Measurements from ENCODE around the gene TBK1.
A peak's percentile ranks its signal among the peaks of the same experiment; 100 is the strongest.

The TBK1 gene

DNA sequence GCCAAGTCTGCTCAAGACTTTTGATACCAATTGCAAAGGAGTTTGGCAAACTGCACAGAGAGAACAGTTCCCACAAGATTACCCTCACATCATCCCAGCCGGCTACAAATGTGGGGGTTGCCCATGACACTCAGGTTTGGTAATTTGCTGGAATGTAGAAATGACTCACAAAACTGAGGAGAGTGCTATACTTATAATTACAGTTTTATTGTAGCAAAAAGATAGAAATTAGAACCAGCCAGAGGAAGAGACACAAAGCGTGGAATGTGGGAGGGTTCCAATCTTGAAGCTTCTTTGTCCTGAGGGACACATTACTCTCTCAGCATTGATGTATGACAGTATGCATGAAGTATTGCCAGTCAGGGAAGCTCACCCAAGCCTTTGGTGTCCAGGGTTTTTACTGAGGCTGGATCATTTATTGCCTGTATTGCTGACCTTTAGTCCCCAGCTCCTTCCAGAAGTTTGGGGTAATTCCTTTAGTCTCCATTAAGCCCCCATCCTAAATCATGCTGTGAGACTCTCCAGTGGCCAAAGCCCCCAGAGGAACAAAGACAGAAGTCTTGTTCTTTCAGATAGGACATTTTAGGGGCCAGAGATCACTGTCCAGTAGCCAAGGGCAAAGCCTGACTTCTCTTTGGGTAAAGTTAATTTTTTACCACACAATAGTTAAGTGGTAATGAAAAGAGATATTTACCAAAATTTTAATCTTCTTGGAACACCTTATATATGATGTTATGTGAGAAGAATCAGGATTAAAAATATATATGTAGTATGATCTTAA lies 9.9 kb downstream of the TBK1 start:
- no peaks in the 10 kb centered on the region for H3K9me3 Mint-ChIP-seq
- H3K4me3 Mint-ChIP-seq = no peak overlapping the region
- H3K27me3 Mint-ChIP-seq = no peaks in the 10 kb centered on the region
- peaks cover 48% of the 10 kb centered on the region for H3K36me3 Mint-ChIP-seq
- no peak for DNase-seq
- CTCF ChIA-PET = no interaction called here
- no peak overlapping the region for H3K27ac Mint-ChIP-seq
- peaks cover 27% of the 10 kb centered on the region for H3K4me1 Mint-ChIP-seq

GRCh38 chr12:64466178-64466577 lies 14.3 kb downstream of the TBK1 start:
- Mint-ChIP-seq H3K4me1 (no peaks in the 10 kb centered on the region), H3K27ac (no peak overlapping the region), H3K4me3 (no peak overlapping the region), H3K36me3 (peaks cover 47% of the 10 kb centered on the region), H3K27me3 (no peaks in the 10 kb centered on the region), H3K9me3 (no peaks in the 10 kb centered on the region)
- DNase-seq = no peak
- CTCF ChIA-PET = no interaction called here

DNA sequence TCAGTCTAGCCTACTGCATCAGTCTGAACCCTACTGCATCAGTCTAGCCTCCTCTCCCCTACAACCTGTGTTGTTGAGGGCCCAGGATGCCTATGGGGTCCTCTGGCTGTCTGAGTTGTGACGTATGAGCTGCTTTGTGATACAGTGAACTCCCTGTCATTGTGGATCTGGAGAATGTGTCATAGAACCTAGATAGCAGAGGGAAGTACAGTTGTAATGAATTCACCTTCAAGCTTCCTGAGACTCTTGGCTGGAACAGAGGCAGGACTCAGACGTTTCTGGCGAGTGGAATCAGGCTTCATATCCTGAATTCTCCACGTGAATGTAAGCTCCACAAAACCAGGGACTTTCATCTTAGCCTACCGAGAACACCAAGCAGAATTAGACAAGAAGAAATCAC lies 17.0 kb downstream of the TBK1 start:
- H3K27ac Mint-ChIP-seq = no peak overlapping the region
- peaks cover 57% of the 10 kb centered on the region for H3K36me3 Mint-ChIP-seq
- H3K27me3 Mint-ChIP-seq = no peaks in the 10 kb centered on the region
- CTCF ChIA-PET = interaction anchor here (0.8 to 1.0 kb wide), 2 partner anchors 13 to 49 kb away, joined by 3 read pairs; no protein-coding TSS in a partner anchor
- H3K4me1 Mint-ChIP-seq = no peaks in the 10 kb centered on the region
- no peak for DNase-seq
- H3K9me3 Mint-ChIP-seq = no peaks in the 10 kb centered on the region
- H3K4me3 Mint-ChIP-seq = no peak overlapping the region

DNA sequence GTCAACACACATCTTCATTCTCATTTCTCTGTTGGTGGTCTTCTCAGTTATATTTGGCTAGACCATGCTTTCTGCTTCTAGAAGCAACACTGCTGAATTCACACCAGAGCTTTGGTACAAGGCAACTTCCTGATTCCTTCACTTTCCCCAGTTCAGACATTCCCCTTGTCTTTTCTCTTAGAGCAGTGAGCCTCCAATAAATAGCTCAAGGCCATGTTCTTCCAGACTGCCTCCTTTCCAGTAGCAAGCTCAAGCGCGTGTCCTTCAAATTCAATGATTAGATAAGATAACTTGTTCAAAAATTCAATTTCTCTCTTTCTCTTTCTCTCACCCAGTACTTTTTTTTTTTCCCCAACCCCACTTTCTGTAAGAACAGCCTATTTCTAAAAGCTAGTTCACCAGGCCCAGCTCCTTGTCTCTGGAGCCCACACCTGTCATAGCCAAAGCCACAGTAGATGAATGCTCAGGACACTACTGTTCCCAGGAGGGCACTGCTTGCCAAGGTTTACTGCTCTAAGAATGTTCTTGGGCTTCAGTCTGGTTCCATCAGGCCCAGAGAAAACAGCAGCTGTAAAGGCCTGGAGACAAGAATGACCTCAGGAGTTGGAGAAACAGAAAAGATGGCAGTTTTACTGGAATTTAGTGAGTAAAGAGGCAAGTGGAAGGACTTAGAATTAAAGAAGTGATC lies 17.7 kb downstream of the TBK1 start:
- Mint-ChIP-seq H3K9me3 (no peaks in the 10 kb centered on the region), H3K27me3 (no peaks in the 10 kb centered on the region), H3K4me1 (no peaks in the 10 kb centered on the region), H3K27ac (no peak overlapping the region), H3K4me3 (no peak overlapping the region), H3K36me3 (peaks cover 54% of the 10 kb centered on the region)
- DNase-seq = no peak
- CTCF ChIA-PET = interaction anchor here (0.8 to 1.0 kb wide), 2 partner anchors 14 to 49 kb away, joined by 3 read pairs; no protein-coding TSS in a partner anchor

GRCh38 chr12:64470495-64470894 lies 18.6 kb downstream of the TBK1 start:
- Mint-ChIP-seq H3K36me3 (peaks cover 56% of the 10 kb centered on the region), H3K9me3 (peaks cover 4% of the 10 kb centered on the region), H3K4me3 (no peak overlapping the region), H3K4me1 (no peaks in the 10 kb centered on the region), H3K27ac (no peak overlapping the region), H3K27me3 (no peaks in the 10 kb centered on the region)
- no peak for DNase-seq
- CTCF ChIA-PET = no interaction called here

DNA sequence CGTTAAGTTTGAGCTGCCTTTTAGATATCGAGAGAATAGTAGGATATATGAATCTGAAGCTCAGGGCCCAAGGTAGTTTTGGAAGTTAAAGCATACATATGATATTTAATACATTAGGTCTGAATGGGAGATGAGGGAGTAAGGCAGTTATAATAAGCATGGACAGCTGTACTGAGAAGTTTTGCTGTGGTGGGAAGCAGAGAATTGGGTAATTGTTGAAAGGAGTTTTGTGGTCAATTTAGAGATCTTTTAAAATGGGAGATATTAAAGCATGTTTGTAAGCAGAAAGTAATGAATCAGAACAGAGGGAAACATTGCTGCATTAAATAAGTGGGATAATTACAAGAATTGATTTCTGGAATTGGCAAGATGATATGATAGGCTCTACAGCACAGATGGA lies 21.3 kb downstream of the TBK1 start:
- peaks cover 70% of the 10 kb centered on the region for H3K36me3 Mint-ChIP-seq

DNA sequence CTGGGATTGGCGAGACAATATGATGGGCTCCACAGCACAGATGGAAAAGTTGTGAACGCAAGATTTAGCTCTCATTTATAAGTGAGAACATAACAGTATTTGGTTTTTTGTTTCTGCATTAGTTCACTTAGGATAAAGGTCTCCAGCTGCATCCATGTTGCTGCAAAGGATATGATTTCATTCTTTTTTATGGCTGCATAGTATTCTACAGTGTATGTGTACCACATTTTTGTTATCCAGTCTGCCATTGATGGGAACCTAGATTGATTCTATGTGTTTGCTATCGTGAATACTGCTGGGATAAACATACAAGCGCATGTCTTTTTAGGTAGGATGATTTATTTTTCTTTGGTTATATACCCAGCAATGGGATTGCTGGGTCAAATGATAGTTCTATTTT lies 23.6 kb downstream of the TBK1 start:
- H3K27ac Mint-ChIP-seq = no peak overlapping the region
- no peaks in the 10 kb centered on the region for H3K4me1 Mint-ChIP-seq
- CTCF ChIA-PET = no interaction called here
- peaks cover 11% of the 10 kb centered on the region for H3K9me3 Mint-ChIP-seq
- H3K36me3 Mint-ChIP-seq = peaks cover 70% of the 10 kb centered on the region
- no peaks in the 10 kb centered on the region for H3K27me3 Mint-ChIP-seq
- no peak for DNase-seq
- H3K4me3 Mint-ChIP-seq = no peak overlapping the region

More for the DNA sequence above, 21.3 kb downstream of the TBK1 start:
- CTCF ChIA-PET = no interaction called here
- Mint-ChIP-seq H3K27me3 (no peaks in the 10 kb centered on the region), H3K4me3 (no peak overlapping the region), H3K9me3 (peaks cover 11% of the 10 kb centered on the region), H3K27ac (no peak overlapping the region), H3K4me1 (no peaks in the 10 kb centered on the region)
- DNase-seq = no peak

- no peak for DNase-seq
- H3K36me3 Mint-ChIP-seq = peaks cover 62% of the 10 kb centered on the region
- H3K27ac Mint-ChIP-seq = no peak overlapping the region
- H3K4me1 Mint-ChIP-seq = no peaks in the 10 kb centered on the region
- no peaks in the 10 kb centered on the region for H3K27me3 Mint-ChIP-seq
- CTCF ChIA-PET = no interaction called here
- peaks cover 11% of the 10 kb centered on the region for H3K9me3 Mint-ChIP-seq
- H3K4me3 Mint-ChIP-seq = no peak overlapping the region
Measured at GRCh38 chr12:64476844-64477243, 24.9 kb downstream of the TBK1 start.

DNA sequence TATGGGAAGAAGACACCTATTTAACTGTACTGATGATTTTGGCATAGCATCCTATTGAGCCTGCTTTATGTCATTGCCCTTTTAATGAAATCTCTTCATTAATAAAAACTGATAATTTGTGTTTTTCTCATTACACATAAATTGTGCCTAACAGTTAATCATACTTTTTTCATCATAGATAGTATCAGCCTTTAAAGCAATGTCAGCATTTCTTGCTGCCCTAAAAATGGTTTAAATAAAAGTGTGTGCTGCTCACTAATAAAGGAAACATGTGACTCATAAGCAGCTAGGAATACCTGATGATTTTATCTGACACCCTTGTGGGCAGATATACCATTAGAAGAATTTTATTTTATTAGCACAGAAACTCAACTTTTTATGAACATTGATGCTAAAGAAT lies 26.7 kb downstream of the TBK1 start:
- Mint-ChIP-seq H3K27me3 (no peaks in the 10 kb centered on the region), H3K4me3 (no peak overlapping the region), H3K9me3 (peaks cover 11% of the 10 kb centered on the region), H3K4me1 (no peaks in the 10 kb centered on the region), H3K27ac (no peak overlapping the region), H3K36me3 (peaks cover 54% of the 10 kb centered on the region)
- CTCF ChIA-PET = no interaction called here
- no peak for DNase-seq

DNA sequence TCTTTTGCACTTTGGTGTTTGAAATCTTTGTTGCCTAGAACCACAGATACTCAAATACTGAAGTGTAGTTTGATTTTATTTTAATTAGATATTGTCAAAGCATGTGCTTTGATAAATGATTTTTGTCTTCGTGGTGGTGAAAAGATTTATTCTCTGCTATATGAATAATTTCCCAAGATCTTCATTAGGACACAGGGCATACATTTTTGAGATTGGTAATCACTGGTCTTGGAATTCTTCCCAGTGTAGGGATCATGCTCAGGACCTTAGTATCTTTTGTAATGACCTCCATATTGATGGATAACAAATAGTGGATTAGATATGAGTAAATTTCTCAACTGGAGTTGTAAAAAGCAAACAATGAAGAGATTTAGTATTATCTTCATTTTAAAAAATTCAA lies 28.2 kb downstream of the TBK1 start:
- Mint-ChIP-seq H3K9me3 (peaks cover 11% of the 10 kb centered on the region), H3K36me3 (peaks cover 44% of the 10 kb centered on the region), H3K4me3 (no peak overlapping the region), H3K27me3 (no peaks in the 10 kb centered on the region), H3K27ac (no peak overlapping the region), H3K4me1 (no peaks in the 10 kb centered on the region)
- CTCF ChIA-PET = no interaction called here
- DNase-seq = no peak

DNA sequence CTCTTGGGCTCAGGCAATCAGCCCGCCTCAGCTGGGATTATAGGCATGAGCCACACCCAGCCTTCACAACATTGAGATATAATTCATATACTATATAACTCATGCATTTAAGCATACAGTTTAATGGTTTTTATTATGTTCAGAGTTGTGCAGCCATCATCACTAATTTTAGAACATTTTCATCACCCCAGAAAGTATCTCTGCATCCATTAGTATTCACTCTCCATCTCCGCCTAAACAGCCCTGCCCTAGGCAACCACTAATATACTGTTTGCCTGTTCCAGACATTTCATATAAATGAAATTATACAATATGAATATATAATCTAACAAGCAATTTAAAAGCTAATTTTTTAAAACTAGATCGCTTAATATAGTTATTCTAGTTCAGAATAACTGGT lies 34.7 kb downstream of the TBK1 start:
- Mint-ChIP-seq H3K36me3 (peaks cover 32% of the 10 kb centered on the region), H3K27me3 (no peaks in the 10 kb centered on the region), H3K4me3 (no peak overlapping the region), H3K9me3 (no peaks in the 10 kb centered on the region), H3K27ac (no peak overlapping the region), H3K4me1 (peaks cover 11% of the 10 kb centered on the region)
- DNase-seq = no peak
- CTCF ChIA-PET = no interaction called here

GRCh38 chr12:64491718-64492117 lies 39.8 kb downstream of the TBK1 start:
- Mint-ChIP-seq H3K4me1 (peaks cover 23% of the 10 kb centered on the region), H3K9me3 (no peaks in the 10 kb centered on the region), H3K36me3 (peaks cover 40% of the 10 kb centered on the region), H3K27ac (peak overlapping the region; percentile 74), H3K4me3 (no peak overlapping the region), H3K27me3 (no peaks in the 10 kb centered on the region)
- no peak for DNase-seq
- CTCF ChIA-PET = no interaction called here

- H3K36me3 Mint-ChIP-seq = peaks cover 46% of the 10 kb centered on the region
- DNase-seq = no peak
- no peaks in the 10 kb centered on the region for H3K27me3 Mint-ChIP-seq
- no peaks in the 10 kb centered on the region for H3K9me3 Mint-ChIP-seq
- H3K4me1 Mint-ChIP-seq = peaks cover 22% of the 10 kb centered on the region
- CTCF ChIA-PET = no interaction called here
- H3K4me3 Mint-ChIP-seq = no peak overlapping the region
- no peak overlapping the region for H3K27ac Mint-ChIP-seq
Measured at GRCh38 chr12:64493513-64493912, 41.6 kb downstream of the TBK1 start.

DNA sequence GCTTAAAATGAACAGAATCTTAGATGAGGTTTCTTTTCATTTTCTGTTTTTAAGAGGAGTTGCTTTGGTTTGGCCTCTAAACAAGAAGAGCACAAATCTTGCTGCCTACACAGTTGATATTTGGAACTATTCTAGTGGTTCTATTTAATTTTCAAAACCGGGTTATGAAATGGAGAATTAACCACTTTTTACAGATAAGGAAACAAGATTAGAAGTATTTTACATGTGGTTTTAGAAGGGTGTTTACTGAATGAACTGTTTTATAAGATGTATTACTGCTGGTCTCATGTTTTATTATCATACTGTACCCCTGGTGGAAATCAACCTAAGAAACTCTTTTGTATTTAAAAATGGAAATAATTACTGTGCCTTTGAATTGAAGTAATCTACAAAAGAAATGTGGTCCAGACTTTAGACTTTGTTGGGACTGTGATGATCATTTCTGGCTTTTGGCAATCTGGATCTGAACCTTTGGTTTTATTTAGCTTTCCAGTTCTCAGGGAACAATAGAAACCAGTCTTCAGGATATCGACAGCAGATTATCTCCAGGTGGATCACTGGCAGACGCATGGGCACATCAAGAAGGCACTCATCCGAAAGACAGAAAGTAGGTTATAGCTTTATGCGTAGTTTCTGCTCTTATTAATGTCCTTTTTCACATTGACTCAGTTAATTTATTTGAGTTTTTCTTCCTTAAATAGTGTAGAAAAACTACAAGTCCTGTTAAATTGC lies 43.2 kb downstream of the TBK1 start:
- H3K27ac Mint-ChIP-seq = peak overlapping the region; percentile 61
- no peaks in the 10 kb centered on the region for H3K9me3 Mint-ChIP-seq
- no peak overlapping the region for H3K4me3 Mint-ChIP-seq
- CTCF ChIA-PET = no interaction called here
- peaks cover 14% of the 10 kb centered on the region for H3K4me1 Mint-ChIP-seq
- no peak for DNase-seq
- H3K27me3 Mint-ChIP-seq = no peaks in the 10 kb centered on the region
- peaks cover 45% of the 10 kb centered on the region for H3K36me3 Mint-ChIP-seq

Data from activated naive CD4-positive, alpha-beta T cell treated with anti-CD3 and anti-CD28 coated beads, Interleukin-2, amount 10 ng/mL, durations not matched to agents 7 days and 5 days (primary cell).